MV-4-11 (cell line): ENCODE results near the gene EIF3F.

ENCODE experiments used
- DNase-seq: peaks from one replicate; lab custom pipeline; 2025; lab: John Stamatoyannopoulos, UW

EIF3F gene

GRCh38 chr11:8039530-8040260 lies 52.6 kb downstream of the EIF3F start:
- no peak for DNase-seq

GRCh38 chr11:8040261-8040920 lies 53.3 kb downstream of the EIF3F start:
- DNase-seq, result no peak

- no peak for DNase-seq
Measured at GRCh38 chr11:8040921-8041285, 53.8 kb downstream of the EIF3F start.

GRCh38 chr11:8041576-8041975 lies 54.4 kb downstream of the EIF3F start:
- no peak for DNase-seq

- DNase-seq, result no peak
Measured at GRCh38 chr11:8043756-8044155, 56.6 kb downstream of the EIF3F start.

- no peak for DNase-seq
Measured at GRCh38 chr11:8045839-8046238, 58.7 kb downstream of the EIF3F start.

- DNase-seq, result no peak
Measured at GRCh38 chr11:8047382-8047781, 60.2 kb downstream of the EIF3F start.

GRCh38 chr11:8049084-8049483 lies 61.9 kb downstream of the EIF3F start:
- DNase-seq, result no peak
